VCaP (cell line): ENCODE results near the gene FAM186B.

Source experiments
- H3K27ac ChIP-seq: fragments of 450-650 bp; 2 replicates; pipeline ENCODE4 v1.5.1; 2017
- CTCF ChIP-seq: fragments of 450-650 bp; conservative IDR thresholded peaks from 2 replicates; pipeline ENCODE4 v1.5.1; 2017; ENCODE audit warnings: mild to moderate bottlenecking, moderate library complexity

The FAM186B gene

GRCh38 chr12:49632401-49632800 lies 27.0 kb upstream of the FAM186B start:
- no peak for TF ChIP-seq CTCF
- H3K27ac ChIP-seq, result no peak overlapping the region

GRCh38 chr12:49631336-49631907 lies 26.0 kb upstream of the FAM186B start:
- TF ChIP-seq CTCF, result no peak
- no peak overlapping the region for H3K27ac ChIP-seq

GRCh38 chr12:49627752-49628360 lies 22.4 kb upstream of the FAM186B start:
- peak overlapping the region; percentile 71 for H3K27ac ChIP-seq
- TF ChIP-seq CTCF, result no peak

GRCh38 chr12:49626836-49627235 lies 21.4 kb upstream of the FAM186B start:
- no peak for TF ChIP-seq CTCF
- 0 out of 2 replicates have a peak overlapping the region, but pooled peaks have one; percentile 71 for H3K27ac ChIP-seq

- peak overlapping the region; percentile 82; the same call in 1 of the 2 replicates for H3K27ac ChIP-seq
Observed at GRCh38 chr12:49626169-49626835, 20.9 kb upstream of the FAM186B start.

GRCh38 chr12:49624921-49625577 lies 19.6 kb upstream of the FAM186B start:
- no peak for TF ChIP-seq CTCF
- peak overlapping the region; percentile 82 for H3K27ac ChIP-seq

More at GRCh38 chr12:49626169-49626835, 20.9 kb upstream of the FAM186B start:
- TF ChIP-seq CTCF, result no peak
